HepG2 (cell line): ENCODE results near the gene DCPS. TPM values are rescaled to one million over a fixed set of nuclear protein-coding genes. Genes with fewer than 3 reads are reported as not detected.

ENCODE experiments used
- BRCA1 ChIP-seq: sonication (generic); formaldehyde crosslinking; IDR thresholded peaks from 2 replicates; pipeline ENCODE4 v1.4.0; 2020; ENCODE audit warnings: missing genetic modification reagents
- KMT2A ChIP-seq: sonication (generic); formaldehyde crosslinking; IDR thresholded peaks from 2 replicates; pipeline ENCODE4 v1.4.0; 2020; ENCODE audit warnings: missing genetic modification reagents
- PRDM15 ChIP-seq: sonication (generic); formaldehyde crosslinking; IDR thresholded peaks from 2 replicates; pipeline ENCODE4 v1.4.0; 2020; ENCODE audit warnings: missing genetic modification reagents
- PREB ChIP-seq: sonication (generic); formaldehyde crosslinking; IDR thresholded peaks from 2 replicates; pipeline ENCODE4 v1.4.0; 2020; ENCODE audit warnings: missing genetic modification reagents
- REL ChIP-seq: sonication (generic); formaldehyde crosslinking; conservative IDR thresholded peaks from 2 replicates; pipeline ENCODE4 v1.8.0; 2022; ENCODE audit warnings: mild to moderate bottlenecking, missing genetic modification reagents, moderate library complexity
- SMAD3 ChIP-seq: sonication (generic); formaldehyde crosslinking; IDR thresholded peaks from 2 replicates; pipeline ENCODE4 v1.4.0; 2020; ENCODE audit warnings: missing genetic modification reagents
- SP4 ChIP-seq: sonication (generic); formaldehyde crosslinking; IDR thresholded peaks from 2 replicates; pipeline ENCODE4 v1.8.1; 2023; ENCODE audit warnings: mild to moderate bottlenecking, missing genetic modification reagents
- THAP11 ChIP-seq: IDR thresholded peaks from 2 replicates; pipeline ENCODE4 v1.6.1; 2016; ENCODE audit warnings: missing biosample characterization, missing genetic modification reagents
- ZBTB14 ChIP-seq: sonication (generic); formaldehyde crosslinking; IDR thresholded peaks from 2 replicates; pipeline ENCODE4 v1.4.0; 2020; ENCODE audit warnings: missing genetic modification reagents
- ZBTB7B ChIP-seq: sonication (generic); formaldehyde crosslinking; IDR thresholded peaks from 2 replicates; pipeline ENCODE4 v1.4.0; 2020; ENCODE audit warnings: missing genetic modification reagents
- ZFAT ChIP-seq: sonication (generic); formaldehyde crosslinking; conservative IDR thresholded peaks from 2 replicates; pipeline ENCODE4 v1.8.1; 2023; ENCODE audit warnings: missing genetic modification reagents, inconsistent platforms
- ZNF136 ChIP-seq: sonication (generic); formaldehyde crosslinking; IDR thresholded peaks from 2 replicates; pipeline ENCODE4 v1.8.1; 2022; ENCODE audit warnings: low read depth, mild to moderate bottlenecking, moderate library complexity, missing genetic modification reagents
- ZNF432 ChIP-seq: sonication (generic); formaldehyde crosslinking; IDR thresholded peaks from 2 replicates; pipeline ENCODE4 v1.5.0; 2020; ENCODE audit warnings: missing genetic modification reagents, mild to moderate bottlenecking, borderline replicate concordance
- ZNF441 ChIP-seq: sonication (generic); formaldehyde crosslinking; IDR thresholded peaks from 2 replicates; pipeline ENCODE4 v1.7.0; 2021; ENCODE audit warnings: missing genetic modification reagents, borderline replicate concordance
- ZNF512B ChIP-seq: sonication (generic); formaldehyde crosslinking; IDR thresholded peaks from 2 replicates; pipeline ENCODE4 v1.5.1; 2020; ENCODE audit warnings: missing genetic modification reagents, mild to moderate bottlenecking, borderline replicate concordance
- ZNF550 ChIP-seq: sonication (generic); formaldehyde crosslinking; IDR thresholded peaks from 2 replicates; pipeline ENCODE4 v1.4.0; 2020; ENCODE audit warnings: mild to moderate bottlenecking, missing genetic modification reagents, borderline replicate concordance
- ZNF709 ChIP-seq: sonication (generic); formaldehyde crosslinking; IDR thresholded peaks from 2 replicates; pipeline ENCODE4 v1.5.0; 2020; ENCODE audit warnings: mild to moderate bottlenecking, missing genetic modification reagents
- ZSCAN29 ChIP-seq: sonication (generic); formaldehyde crosslinking; conservative IDR thresholded peaks from 2 replicates; pipeline ENCODE4 v1.4.0; 2020; ENCODE audit warnings: mild to moderate bottlenecking, missing genetic modification reagents
- polyA plus RNA-seq, 8 experiments: library from polyadenylated mRNA; depleted of rRNA in 3 of 8; stranded (reverse) in 7 of 8; unstranded in 1 of 8; fragments of >200 nt; fragmentation: Illumina TruSeq in 4 of 8; extraction: Trizol in 4 of 8; gene quantifications; 2 replicates each; pipeline versions ENCODE4 v1.2.1 to v1.2.3, GENCODE V29; 2011 to 2016; ENCODE audit warnings: low read depth in 4 of 8, missing spikeins in 1 of 8, mixed read lengths in 1 of 8; ENCODE audit not compliant: insufficient read depth in 1 of 8
- total RNA-seq, 5 experiments: library from RNA; depleted of rRNA; stranded (reverse); fragments of >200 nt; fragmentation: Illumina TruSeq; extraction: Trizol; gene quantifications; 2 replicates each; pipeline ENCODE4 v1.2.3, GENCODE V29; 2016; ENCODE audit warnings: low read depth in 1 of 5

The DCPS gene
- total and polyA plus RNA-seq, 2 of the 13 experiments (the other 11 are each of a cell fraction or from before 2014, with no cell fraction given): 21.9 to 22.5 TPM

- TF ChIP-seq ZNF136 (CRISPR knock-in tag): 0 out of 2 replicates have a peak, but pooled peaks have one; percentile 39
- peak; percentile 16; the same call in 1 of the 2 replicates for TF ChIP-seq ZBTB14 (CRISPR knock-in tag)
- TF ChIP-seq ZNF512B (CRISPR knock-in tag): no peak
- TF ChIP-seq ZFAT (CRISPR knock-in tag): no peak
- TF ChIP-seq REL (CRISPR knock-in tag): peak; percentile 64; the same call in 1 of the 2 replicates
- no peak for TF ChIP-seq SMAD3 (CRISPR knock-in tag)
- TF ChIP-seq KMT2A (CRISPR knock-in tag): peak; percentile 70; the same call in 1 of the 2 replicates
- TF ChIP-seq ZSCAN29: no peak
- TF ChIP-seq THAP11 (CRISPR knock-in tag): peak; percentile 17
- peak; percentile 70; the same call in 1 of the 2 replicates for TF ChIP-seq ZBTB7B (CRISPR knock-in tag)
- peak; percentile 53; the same call in 1 of the 2 replicates for TF ChIP-seq ZNF709
- peak; percentile 91 for TF ChIP-seq ZNF441 (CRISPR knock-in tag)
- no peak for TF ChIP-seq ZNF432
- no peak for TF ChIP-seq PREB
- 0 out of 2 replicates have a peak, but pooled peaks have one; percentile 71 for TF ChIP-seq ZNF550 (CRISPR knock-in tag)
- peak; percentile 72; the same call in 1 of the 2 replicates for TF ChIP-seq SP4 (CRISPR knock-in tag)
- peak; percentile 57; the same call in 1 of the 2 replicates for TF ChIP-seq PRDM15
- peak; percentile 51; the same call in 1 of the 2 replicates for TF ChIP-seq BRCA1 (CRISPR knock-in tag)
- TF ChIP-seq, all 625 proteins: peak for 161
These were observed 20.9 kb upstream of the DCPS start, which contains the start of gene TIRAP (continued) for GRCh38 chr11:126282736-126283591.
